Activated CD4-positive, alpha-beta memory T cell treated with anti-CD3 and anti-CD28 coated beads, Interleukin-2, amount 10 ng/mL, durations not matched to agents 7 days and 5 days (primary cell): ENCODE results near the gene ZBTB14. TPM values are rescaled to one million over a fixed set of nuclear protein-coding genes. Genes with fewer than 3 reads are reported as not detected.

ENCODE experiments used
- total RNA-seq, 2 experiments: library from RNA; stranded (reverse); gene quantifications; one replicate each; pipeline ENCODE4 v1.2.3, GENCODE V29; 2021

ZBTB14 gene
- total RNA-seq, 2 experiments from 2014 or later = 26.3 to 27.3 TPM

Other genes starting within 250 kb of the ZBTB14 start
- not detected for gene AKAIN1, start 98.5 kb downstream of the ZBTB14 start, total RNA-seq
- under 1 TPM; 0.73 to 0.86 TPM for gene EPB41L3, start 248.3 kb upstream of the ZBTB14 start, total RNA-seq